HG03558 (cell line): ENCODE data around the gene CCDC6.
"Not testable (repeated sequence)": the region's sequence is repeated elsewhere in the genome, so short reads cannot be mapped to it uniquely, and the experiment has no call there.

ENCODE experiments used
- ATAC-seq: cut with Tn5 transposase; IDR thresholded peaks from one replicate; pipeline ENCODE4 v1.9.1; 2021; ENCODE audit warnings: moderate number of reproducible peaks; ENCODE audit not compliant: unreplicated experiment; ENCODE audit errors: extremely low read depth

CCDC6 gene

GRCh38 chr10:59779756-59780533, 126.4 kb downstream of the CCDC6 start:
- no peak for ATAC-seq

- no peak for ATAC-seq
These were observed 131.9 kb downstream of the CCDC6 start for GRCh38 chr10:59774451-59774850.

GRCh38 chr10:59773088-59773487, 133.3 kb downstream of the CCDC6 start:
- ATAC-seq, result no peak

GRCh38 chr10:59771162-59771807, 135.1 kb downstream of the CCDC6 start:
- no peak for ATAC-seq

GRCh38 chr10:59770689-59771088, 135.7 kb downstream of the CCDC6 start:
- no peak for ATAC-seq

GRCh38 chr10:59762505-59762904, 143.9 kb downstream of the CCDC6 start:
- ATAC-seq, result no peak

- ATAC-seq, result no peak
These were observed 148.4 kb downstream of the CCDC6 start for GRCh38 chr10:59757966-59758365.

- ATAC-seq, result no peak
These were observed 151.4 kb downstream of the CCDC6 start for GRCh38 chr10:59754951-59755350.

GRCh38 chr10:59753267-59753666, 153.1 kb downstream of the CCDC6 start, which contains the start of gene MRLN:
Gene MRLN, minus strand, starts transcription at chr10:59753455.
- no peak for ATAC-seq

GRCh38 chr10:59752278-59752940, 153.9 kb downstream of the CCDC6 start:
- ATAC-seq, result no peak

GRCh38 chr10:59750155-59750945, 156.0 kb downstream of the CCDC6 start:
- no peak for ATAC-seq

- peak; percentile 75 for ATAC-seq
These were observed 157.5 kb downstream of the CCDC6 start for GRCh38 chr10:59748834-59749233.

- ATAC-seq, result no peak
These were observed 161.1 kb downstream of the CCDC6 start for GRCh38 chr10:59745163-59745650.

- not testable (repeated sequence) for ATAC-seq
These were observed 161.6 kb downstream of the CCDC6 start for GRCh38 chr10:59744762-59745161.

- ATAC-seq, result not testable (repeated sequence)
These were observed 162.2 kb downstream of the CCDC6 start for GRCh38 chr10:59744156-59744555.

GRCh38 chr10:59741583-59741982, 164.8 kb downstream of the CCDC6 start:
- ATAC-seq, result no peak

GRCh38 chr10:59741048-59741447, 165.3 kb downstream of the CCDC6 start:
- no peak for ATAC-seq
